Endothelial cell of umbilical vein (primary cell): ENCODE results near the gene DDI1. TPM values are rescaled to one million over a fixed set of nuclear protein-coding genes. Genes with fewer than 3 reads are reported as not detected.

Source experiments
- BruUV-seq: library from RNA; stranded (reverse); fragments of 400-500 nt; replicated peaks from 2 replicates; lab custom pipeline; 2021; lab: Mats Ljungman, UMichigan
- CTCF ChIA-PET: fragments of 300-600, 350-600 bp; sonication (Branson Sonifier 250); formaldehyde crosslinking; loops from one replicate; lab custom pipeline; 2021; ENCODE audit warnings: antibody characterized with exemption, inconsistent platforms; lab: Charles Lee
- POLR2A ChIA-PET: fragments of 300-600, 350-600 bp; sonication (Branson Sonifier 250); formaldehyde crosslinking; loops from one replicate; lab custom pipeline; 2021; ENCODE audit warnings: antibody characterized with exemption, inconsistent platforms; lab: Charles Lee
- DNase-seq: peaks from one replicate; pipeline ENCODE4 v3.0.0-alpha.2; 2011; ENCODE audit warnings: low read depth, low spot score
- FAIRE-seq: peaks from 2 replicates; lab custom pipeline; 2011; peaks lifted over from hg19 to GRCh38; lab: Jason Lieb, UNC
- H2AFZ ChIP-seq: 2 replicates; pipeline ENCODE4 v1.6.0; 2012; ENCODE audit warnings: low read depth, low read length, control low read depth, inconsistent platforms
- H3K27ac ChIP-seq: 2 replicates; pipeline ENCODE4 v1.5.1; 2011; ENCODE audit warnings: low read depth, mild to moderate bottlenecking, control low read depth, low read length, moderate library complexity; ENCODE audit not compliant: insufficient read depth
- H3K27me3 ChIP-seq, 2 experiments: 2 replicates each; pipeline versions ENCODE4 v1.6.0 to v1.6.1; 2011; ENCODE audit warnings: low read length in 2 of 2, mixed read lengths in 1 of 2; ENCODE audit not compliant: control insufficient read depth in 2 of 2, insufficient read depth in 2 of 2
- H3K36me3 ChIP-seq, 2 experiments: 2 replicates in 1 of 2; 3 replicates in 1 of 2; pipeline ENCODE4 v1.5.1; 2011; ENCODE audit warnings: low read length in 2 of 2, mild to moderate bottlenecking in 1 of 2, moderate library complexity in 1 of 2; ENCODE audit not compliant: control insufficient read depth in 2 of 2, insufficient read depth in 2 of 2; ENCODE audit errors: extremely low read depth in 1 of 2
- H3K4me1 ChIP-seq: 3 replicates; pipeline ENCODE4 v1.5.1; 2011; ENCODE audit warnings: mild to moderate bottlenecking, low read length; ENCODE audit not compliant: control insufficient read depth, insufficient read depth; ENCODE audit errors: extremely low read depth
- H3K4me2 ChIP-seq: 2 replicates; pipeline ENCODE4 v1.6.1; 2011; ENCODE audit warnings: low read length, control low read depth, mixed read lengths; ENCODE audit not compliant: insufficient read depth
- H3K4me3 ChIP-seq, 3 experiments: fragments of 200-600 bp in 1 of 3; sonication (generic), shearing (Covaris generic) in 1 of 3; replicated peaks in 1 of 3; 2 replicates each; pipeline ENCODE4 v1.5.1; 2011 to 2016; ENCODE audit warnings: control low read depth in 3 of 3, low read length in 3 of 3, mild to moderate bottlenecking in 2 of 3, inconsistent platforms in 1 of 3, low read depth in 1 of 3, moderate library complexity in 1 of 3; ENCODE audit not compliant: insufficient read depth in 1 of 3
- H3K79me2 ChIP-seq: 2 replicates; pipeline ENCODE4 v1.6.0; 2012; ENCODE audit warnings: low read length, inconsistent platforms; ENCODE audit not compliant: control insufficient read depth, insufficient read depth
- H3K9ac ChIP-seq: replicated peaks from 2 replicates; pipeline ENCODE3; 2011; ENCODE audit warnings: low read length, control low read depth; ENCODE audit not compliant: insufficient read depth; ENCODE audit errors: extremely low read depth
- H3K9me1 ChIP-seq: replicated peaks from 3 replicates; pipeline ENCODE4 v1.6.0; 2011; ENCODE audit warnings: mild to moderate bottlenecking, low read length; ENCODE audit not compliant: control insufficient read depth, insufficient read depth; ENCODE audit errors: extremely low read depth
- H3K9me3 ChIP-seq: replicated peaks from 2 replicates; pipeline ENCODE4 v1.5.1; 2012; ENCODE audit warnings: low read length, inconsistent platforms; ENCODE audit not compliant: control insufficient read depth, insufficient read depth
- H4K20me1 ChIP-seq: replicated peaks from 2 replicates; pipeline ENCODE3; 2011; ENCODE audit warnings: mild to moderate bottlenecking, low read length; ENCODE audit not compliant: control insufficient read depth, insufficient read depth; ENCODE audit errors: extremely low read depth
- CTCF ChIP-seq, 2 donors: IDR thresholded peaks; 1 replicate in 1 of 2; 2 replicates in 1 of 2; pipeline ENCODE4 v1.5.1; 2011; ENCODE audit warnings: low read length in 2 of 2, mild to moderate bottlenecking in 2 of 2, moderate library complexity in 2 of 2, control low read depth in 1 of 2, inconsistent platforms in 1 of 2, low read depth in 1 of 2; ENCODE audit not compliant: insufficient read depth in 1 of 2; ENCODE audit errors: extremely low read depth in 1 of 2
- EZH2 ChIP-seq: IDR thresholded peaks from 2 replicates; pipeline ENCODE4 v1.6.1; 2012; ENCODE audit warnings: borderline replicate concordance, low read depth, mild to moderate bottlenecking, moderate library complexity, low read length, inconsistent platforms; ENCODE audit not compliant: severe bottlenecking
- FOS ChIP-seq: IDR thresholded peaks from 2 replicates; pipeline ENCODE4 v1.6.1; 2011; ENCODE audit warnings: mild to moderate bottlenecking, low read length, moderate library complexity, borderline replicate concordance; ENCODE audit not compliant: insufficient read depth
- GATA2 ChIP-seq: IDR thresholded peaks from 2 replicates; pipeline ENCODE4 v1.7.0; 2011; ENCODE audit warnings: low read depth, mild to moderate bottlenecking, moderate library complexity, mixed read lengths, low read length; ENCODE audit not compliant: insufficient read length, insufficient read depth
- JUN ChIP-seq: IDR thresholded peaks from 2 replicates; pipeline ENCODE4 v1.6.1; 2011; ENCODE audit warnings: borderline replicate concordance, low read depth; ENCODE audit not compliant: insufficient read length, insufficient read depth
- MAX ChIP-seq: IDR thresholded peaks from 2 replicates; pipeline ENCODE4 v1.6.1; 2011; ENCODE audit not compliant: insufficient read depth, insufficient read length
- MYC ChIP-seq: IDR thresholded peaks from one replicate; pipeline ENCODE4 v1.6.1; 2011; ENCODE audit warnings: mild to moderate bottlenecking, low read depth, low read length
- POLR2A ChIP-seq: IDR thresholded peaks from 2 replicates; pipeline ENCODE4 v1.6.1; 2012; ENCODE audit warnings: low read depth, mild to moderate bottlenecking, control low read depth, low read length
- POLR2AphosphoS5 ChIP-seq: IDR thresholded peaks from 2 replicates; pipeline ENCODE4 v1.6.1; 2012; ENCODE audit warnings: low read depth, mild to moderate bottlenecking, control low read depth, low read length, moderate library complexity; ENCODE audit not compliant: insufficient read depth
- dilution Hi-C: fragments of 300-500 bp; cut with MboI; formaldehyde crosslinking; loops from one replicate; pipeline ENCODE4 v1.15.0; 2019; ENCODE audit warnings: low sequenced_read_pairs; ENCODE audit not compliant: extremely low pct_ligation_motif_present
- intact Hi-C: fragments of 100-400 bp; cut with micrococcal nuclease; formaldehyde crosslinking; loops from one replicate; pipeline ENCODE4 v1.10.0; 2022
- polyA plus RNA-seq, 4 experiments: library from polyadenylated mRNA; depleted of rRNA in 3 of 4; stranded (reverse) in 3 of 4; unstranded in 1 of 4; fragments of >200 nt; gene quantifications; 2 replicates each; pipeline versions ENCODE4 v1.2.1 to v1.2.3, GENCODE V29; 2011 to 2012; ENCODE audit warnings: missing spikeins in 1 of 4
- total RNA-seq: library from RNA; stranded (reverse); gene quantifications from 2 replicates; pipeline ENCODE4 v1.2.3, GENCODE V29; 2021

DDI1 gene
- total and polyA plus RNA-seq, 2 donors (not counting 3 experiments of a cell fraction or from before 2014, with no cell fraction given) = not detected

GRCh38 chr11:104028476-104029263 lies 7.8 kb upstream of the DDI1 start:
- Histone ChIP-seq H3K9me1 (no peaks in the 10 kb centered on the region), H3K36me3 (no peaks in the 10 kb centered on the region), H3K9me3 (no peaks in the 10 kb centered on the region), H3K27me3 (no peaks in the 10 kb centered on the region), H3K79me2 (no peaks in the 10 kb centered on the region), H3K9ac (no peak overlapping the region), H3K27ac (no peak overlapping the region), H4K20me1 (no peaks in the 10 kb centered on the region), H3K4me2 (no peak overlapping the region), H3K4me1 (no peaks in the 10 kb centered on the region), H2AFZ (no peak overlapping the region), H3K4me3 (no peak overlapping the region)
- CTCF ChIA-PET = interaction anchor here (1.5 kb wide), 1 partner anchor 259 kb away, joined by 3 read pairs; no protein-coding TSS in a partner anchor
- POLR2A ChIA-PET = no interaction called here
- intact Hi-C loops (no loop called here), dilution Hi-C loops (no loop called here)
- FAIRE-seq (no peak), DNase-seq (no peak)
- no TSS peak for BruUV-seq
- TF ChIP-seq POLR2A (no peak), EZH2 (no peak), GATA2 (no peak), JUN (no peak)

- Histone ChIP-seq H3K36me3 (no peaks in the 10 kb centered on the region), H3K4me3 (no peak overlapping the region), H3K4me2 (no peak overlapping the region), H2AFZ (no peak overlapping the region), H3K27ac (no peak overlapping the region), H3K9me3 (no peaks in the 10 kb centered on the region), H3K9ac (no peak overlapping the region), H3K79me2 (no peaks in the 10 kb centered on the region), H4K20me1 (no peaks in the 10 kb centered on the region), H3K27me3 (no peaks in the 10 kb centered on the region), H3K4me1 (no peaks in the 10 kb centered on the region), H3K9me1 (no peaks in the 10 kb centered on the region)
- dilution Hi-C loops (no loop called here), intact Hi-C loops (no loop called here)
- FAIRE-seq (no peak), DNase-seq (peak; percentile 9)
- ChIA-PET POLR2A (no interaction called here), CTCF (interaction anchor here (1.5 to 1.6 kb wide), 2 partner anchors 18 to 21 kb away, joined by 4 read pairs; no protein-coding TSS in a partner anchor)
- TF ChIP-seq JUN (no peak), FOS (no peak), MYC (no peak), POLR2AphosphoS5 (no peak), CTCF (IDR thresholded peaks at IDR 0.05; ENCODE audit: extremely low read depth in 1 of 2, insufficient read depth in 1 of 2, low read depth in 1 of 2, low read length in 2 of 2) (no peak), POLR2A (no peak), GATA2 (no peak), MAX (no peak), EZH2 (no peak)
- BruUV-seq = no TSS peak
Observed at GRCh38 chr11:104033134-104033533, 3.3 kb upstream of the DDI1 start.
